IPS-18a (cell line): ENCODE data around the gene TBC1D2.

Source experiments
- H3K27ac ChIP-seq: one replicate; pipeline ENCODE4 v1.5.1; 2013; ENCODE audit warnings: low read length
- H3K27me3 ChIP-seq: one replicate; pipeline ENCODE4 v1.6.1; 2013; ENCODE audit warnings: mild to moderate bottlenecking, low read length; ENCODE audit not compliant: control insufficient read depth, insufficient read depth
- H3K36me3 ChIP-seq: one replicate; pipeline ENCODE4 v1.6.1; 2013; ENCODE audit warnings: low read depth, low read length; ENCODE audit not compliant: control insufficient read depth
- H3K4me1 ChIP-seq: one replicate; pipeline ENCODE4 v1.6.1; 2013; ENCODE audit warnings: low read depth, low read length; ENCODE audit not compliant: control insufficient read depth
- H3K4me3 ChIP-seq: one replicate; pipeline ENCODE4 v1.5.1; 2013; ENCODE audit warnings: low read length
- H3K9ac ChIP-seq: one replicate; pipeline ENCODE4 v1.6.1; 2013; ENCODE audit warnings: mild to moderate bottlenecking, low read length, moderate library complexity
- H3K9me3 ChIP-seq: one replicate; pipeline ENCODE4 v1.6.1; 2013; ENCODE audit warnings: low read depth, low read length; ENCODE audit not compliant: control insufficient read depth

Gene TBC1D2

DNA sequence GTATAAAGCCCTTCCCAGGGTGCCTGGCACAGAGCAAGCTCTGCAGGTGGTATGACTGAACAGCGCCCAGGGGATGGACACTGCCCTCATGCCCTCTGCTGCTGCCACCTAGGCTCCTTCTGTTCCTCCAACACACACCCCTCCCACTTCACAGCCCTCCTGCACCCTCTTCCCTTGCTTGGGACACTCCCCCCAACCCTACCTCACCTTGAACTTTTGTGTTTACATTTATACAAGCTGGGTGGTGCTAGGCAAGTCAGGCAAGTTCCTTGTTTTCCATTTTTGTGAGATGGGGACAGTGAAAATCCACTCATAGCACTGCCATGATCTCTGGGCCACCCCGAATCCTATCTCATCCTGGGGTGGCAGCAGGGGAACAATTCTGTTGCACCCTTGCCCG, 44.2 kb downstream of the TBC1D2 start:
- H3K27me3 ChIP-seq: no peaks in the 10 kb centered on the region
- H3K4me3 ChIP-seq: no peak overlapping the region
- no peak overlapping the region for H3K27ac ChIP-seq
- H3K9me3 ChIP-seq: no peaks in the 10 kb centered on the region
- no peaks in the 10 kb centered on the region for H3K4me1 ChIP-seq
- no peaks in the 10 kb centered on the region for H3K36me3 ChIP-seq
- H3K9ac ChIP-seq: no peak overlapping the region

GRCh38 chr9:98210435-98210834, 45.0 kb downstream of the TBC1D2 start:
- Histone ChIP-seq H3K9me3 (no peaks in the 10 kb centered on the region), H3K27me3 (no peaks in the 10 kb centered on the region), H3K4me1 (no peaks in the 10 kb centered on the region), H3K9ac (no peak overlapping the region), H3K27ac (no peak overlapping the region), H3K36me3 (no peaks in the 10 kb centered on the region), H3K4me3 (no peak overlapping the region)

GRCh38 chr9:98209530-98209929, 45.9 kb downstream of the TBC1D2 start:
- no peaks in the 10 kb centered on the region for H3K4me1 ChIP-seq
- no peaks in the 10 kb centered on the region for H3K36me3 ChIP-seq
- no peak overlapping the region for H3K27ac ChIP-seq
- no peak overlapping the region for H3K4me3 ChIP-seq
- H3K27me3 ChIP-seq: no peaks in the 10 kb centered on the region
- H3K9ac ChIP-seq: no peak overlapping the region
- no peaks in the 10 kb centered on the region for H3K9me3 ChIP-seq

- H3K9ac ChIP-seq: no peak overlapping the region
- no peaks in the 10 kb centered on the region for H3K9me3 ChIP-seq
- no peaks in the 10 kb centered on the region for H3K4me1 ChIP-seq
- H3K27me3 ChIP-seq: no peaks in the 10 kb centered on the region
- no peak overlapping the region for H3K4me3 ChIP-seq
- H3K36me3 ChIP-seq: no peaks in the 10 kb centered on the region
- H3K27ac ChIP-seq: no peak overlapping the region
Observed at GRCh38 chr9:98208635-98209034, 46.8 kb downstream of the TBC1D2 start.

DNA sequence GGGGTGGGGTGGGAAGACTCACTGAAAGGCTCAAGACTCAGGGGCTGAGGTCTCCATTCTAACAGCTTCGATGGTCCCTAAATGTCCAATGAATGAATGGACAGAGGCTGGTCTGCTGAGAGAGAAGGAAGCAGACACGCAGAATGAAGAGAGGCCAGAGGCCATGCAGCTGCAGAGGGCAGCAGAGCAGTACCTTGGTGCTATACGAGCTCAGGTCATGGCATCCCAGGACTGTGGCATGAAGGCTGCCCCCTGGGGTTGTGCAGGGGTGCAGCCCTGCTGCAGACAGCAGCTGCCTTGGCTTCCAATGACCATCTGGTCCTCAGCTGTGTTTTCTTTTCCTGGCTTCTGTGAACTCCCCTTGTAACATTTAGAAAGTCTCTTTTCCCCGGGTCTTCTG, 47.8 kb downstream of the TBC1D2 start:
- Histone ChIP-seq H3K4me3 (no peak overlapping the region), H3K9ac (no peak overlapping the region), H3K27ac (no peak overlapping the region)

GRCh38 chr9:98206754-98207153, 48.7 kb downstream of the TBC1D2 start:
- H3K9ac ChIP-seq: no peak overlapping the region
- no peaks in the 10 kb centered on the region for H3K27me3 ChIP-seq
- no peak overlapping the region for H3K27ac ChIP-seq
- no peaks in the 10 kb centered on the region for H3K9me3 ChIP-seq
- no peak overlapping the region for H3K4me3 ChIP-seq
- no peaks in the 10 kb centered on the region for H3K36me3 ChIP-seq
- no peaks in the 10 kb centered on the region for H3K4me1 ChIP-seq

More for the DNA sequence above, 47.8 kb downstream of the TBC1D2 start:
- Histone ChIP-seq H3K27me3 (no peaks in the 10 kb centered on the region), H3K4me1 (no peaks in the 10 kb centered on the region), H3K36me3 (no peaks in the 10 kb centered on the region), H3K9me3 (no peaks in the 10 kb centered on the region)

DNA sequence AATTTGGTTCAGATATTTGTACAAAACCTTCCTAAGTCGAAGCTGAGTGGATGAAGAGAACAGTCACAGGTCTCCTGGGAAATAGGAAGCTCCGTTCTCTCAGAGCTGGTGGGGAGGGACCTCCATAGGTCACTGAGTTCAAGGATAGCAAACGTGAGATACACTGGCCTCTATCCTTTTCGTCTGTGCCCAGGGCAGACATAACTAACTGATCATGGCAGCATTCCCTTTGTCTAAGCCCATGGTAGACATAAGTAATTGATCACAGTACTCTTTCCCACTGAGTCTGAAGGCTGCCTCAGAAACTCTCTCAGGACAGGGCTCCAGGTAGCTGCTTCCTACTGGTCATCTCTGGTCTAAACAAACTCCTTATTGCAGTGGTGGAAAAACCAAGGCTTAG, 50.8 kb downstream of the TBC1D2 start:
- Histone ChIP-seq H3K27ac (no peak overlapping the region), H3K9me3 (no peaks in the 10 kb centered on the region), H3K4me1 (peaks cover 6% of the 10 kb centered on the region), H3K36me3 (no peaks in the 10 kb centered on the region), H3K4me3 (no peak overlapping the region), H3K27me3 (no peaks in the 10 kb centered on the region), H3K9ac (no peak overlapping the region)

- Histone ChIP-seq H3K9ac (no peak overlapping the region), H3K27me3 (no peaks in the 10 kb centered on the region), H3K36me3 (no peaks in the 10 kb centered on the region), H3K9me3 (no peaks in the 10 kb centered on the region), H3K27ac (no peak overlapping the region), H3K4me3 (no peak overlapping the region), H3K4me1 (peaks cover 8% of the 10 kb centered on the region)
Observed at GRCh38 chr9:98203153-98203552, 52.3 kb downstream of the TBC1D2 start.

DNA sequence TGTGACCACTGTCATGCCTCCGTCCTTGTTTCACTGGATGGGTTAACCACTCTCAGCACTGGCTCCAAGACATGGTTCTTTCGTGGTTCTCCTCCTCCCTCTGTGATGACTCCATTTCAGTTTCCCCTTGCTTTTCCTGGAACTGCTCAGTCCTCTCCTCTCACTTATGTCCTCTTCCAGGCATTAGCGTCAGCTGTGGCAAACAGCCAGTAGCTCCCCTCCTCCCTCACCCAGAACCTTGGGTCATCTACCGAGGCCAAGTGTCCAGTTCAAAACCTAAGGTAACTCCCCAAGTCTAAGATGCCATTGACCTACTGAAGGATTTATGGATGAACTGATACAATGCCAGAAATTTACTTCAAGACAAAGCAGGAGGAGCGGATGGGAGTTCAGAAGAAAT, 53.2 kb downstream of the TBC1D2 start:
- Histone ChIP-seq H3K27me3 (no peaks in the 10 kb centered on the region), H3K36me3 (no peaks in the 10 kb centered on the region), H3K4me1 (peaks cover 8% of the 10 kb centered on the region), H3K27ac (no peak overlapping the region), H3K4me3 (no peak overlapping the region), H3K9ac (no peak overlapping the region), H3K9me3 (no peaks in the 10 kb centered on the region)

DNA sequence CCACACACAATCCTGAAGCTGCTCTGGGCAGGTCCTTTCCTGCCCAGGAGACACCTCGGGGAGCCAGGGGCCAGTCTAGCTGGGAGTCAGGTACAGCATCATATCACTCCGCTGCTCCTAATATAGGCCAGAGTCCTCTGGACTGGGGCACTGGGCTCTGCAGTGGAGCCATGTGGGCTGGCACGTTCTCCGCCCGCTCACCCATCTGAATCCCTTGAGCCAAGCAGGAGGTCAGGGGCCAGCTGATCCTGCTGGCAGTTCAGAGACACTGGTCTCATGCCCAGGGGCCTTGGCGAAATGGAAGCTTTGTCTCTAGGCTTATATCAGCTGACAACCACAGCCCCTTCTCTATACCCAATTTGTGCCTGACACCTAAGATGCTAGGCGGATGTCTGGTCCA, 53.7 kb downstream of the TBC1D2 start:
- H3K4me1 ChIP-seq: peaks cover 8% of the 10 kb centered on the region
- H3K4me3 ChIP-seq: no peak overlapping the region
- H3K9ac ChIP-seq: no peak overlapping the region

GRCh38 chr9:98201102-98201501, 54.3 kb downstream of the TBC1D2 start:
- Histone ChIP-seq H3K4me3 (no peak overlapping the region), H3K9me3 (no peaks in the 10 kb centered on the region), H3K36me3 (no peaks in the 10 kb centered on the region), H3K4me1 (peaks cover 8% of the 10 kb centered on the region), H3K27ac (no peak overlapping the region), H3K9ac (no peak overlapping the region), H3K27me3 (no peaks in the 10 kb centered on the region)

More for the DNA sequence above, 53.7 kb downstream of the TBC1D2 start:
- Histone ChIP-seq H3K27me3 (no peaks in the 10 kb centered on the region), H3K9me3 (no peaks in the 10 kb centered on the region), H3K27ac (no peak overlapping the region), H3K36me3 (no peaks in the 10 kb centered on the region)

DNA sequence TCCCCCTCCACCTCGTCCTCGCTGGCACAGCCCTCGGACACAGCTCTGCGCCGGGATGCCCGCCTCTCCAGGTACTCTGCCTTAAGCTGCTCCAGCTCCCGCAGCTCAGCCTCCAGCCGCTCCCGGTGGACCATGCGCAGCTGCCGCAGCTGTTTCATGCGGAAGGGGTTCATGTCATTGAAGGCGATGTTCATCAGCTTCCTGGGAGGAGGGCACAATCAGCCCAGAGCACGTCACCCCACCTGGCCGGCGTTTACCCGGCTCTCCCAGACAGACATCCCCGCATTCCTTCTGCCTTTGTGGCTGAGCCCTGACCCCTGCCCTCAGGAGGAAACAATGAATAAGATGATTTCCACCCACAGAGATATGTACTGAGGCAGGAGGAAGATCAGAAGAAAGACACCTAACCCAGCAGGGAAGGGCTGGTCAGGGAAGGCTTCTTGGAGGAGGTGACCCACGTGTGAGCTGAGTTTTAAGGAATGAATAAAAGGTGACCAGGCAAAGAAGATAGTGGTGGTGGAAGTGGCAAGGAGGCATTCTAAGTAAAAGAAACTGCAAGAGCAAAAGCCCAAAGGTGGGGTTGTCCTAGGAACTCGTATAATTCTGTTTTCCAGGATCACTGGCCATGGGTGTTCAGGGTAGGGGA, 55.9 kb downstream of the TBC1D2 start:
- no peaks in the 10 kb centered on the region for H3K36me3 ChIP-seq
- H3K27ac ChIP-seq: no peak overlapping the region
- no peak overlapping the region for H3K4me3 ChIP-seq
- H3K9me3 ChIP-seq: no peaks in the 10 kb centered on the region
- H3K27me3 ChIP-seq: no peaks in the 10 kb centered on the region
- peaks cover 8% of the 10 kb centered on the region for H3K4me1 ChIP-seq
- H3K9ac ChIP-seq: no peak overlapping the region
